ENCODE data around the gene C12orf43.

- TF ChIP-seq, protein P1, sequence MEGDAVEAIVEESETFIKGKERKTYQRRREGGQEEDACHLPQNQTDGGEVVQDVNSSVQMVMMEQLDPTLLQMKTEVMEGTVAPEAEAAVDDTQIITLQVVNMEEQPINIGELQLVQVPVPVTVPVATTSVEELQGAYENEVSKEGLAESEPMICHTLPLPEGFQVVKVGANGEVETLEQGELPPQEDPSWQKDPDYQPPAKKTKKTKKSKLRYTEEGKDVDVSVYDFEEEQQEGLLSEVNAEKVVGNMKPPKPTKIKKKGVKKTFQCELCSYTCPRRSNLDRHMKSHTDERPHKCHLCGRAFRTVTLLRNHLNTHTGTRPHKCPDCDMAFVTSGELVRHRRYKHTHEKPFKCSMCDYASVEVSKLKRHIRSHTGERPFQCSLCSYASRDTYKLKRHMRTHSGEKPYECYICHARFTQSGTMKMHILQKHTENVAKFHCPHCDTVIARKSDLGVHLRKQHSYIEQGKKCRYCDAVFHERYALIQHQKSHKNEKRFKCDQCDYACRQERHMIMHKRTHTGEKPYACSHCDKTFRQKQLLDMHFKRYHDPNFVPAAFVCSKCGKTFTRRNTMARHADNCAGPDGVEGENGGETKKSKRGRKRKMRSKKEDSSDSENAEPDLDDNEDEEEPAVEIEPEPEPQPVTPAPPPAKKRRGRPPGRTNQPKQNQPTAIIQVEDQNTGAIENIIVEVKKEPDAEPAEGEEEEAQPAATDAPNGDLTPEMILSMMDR (IDR thresholded peaks at IDR 0.05): no peak
- TF ChIP-seq POLR2A (IDR thresholded peaks at IDR 0.05) (no peak), POLR2AphosphoS5 (IDR thresholded peaks at IDR 0.05) (no peak), EP300 (IDR thresholded peaks at IDR 0.05) (no peak)
These were observed 55.6 kb downstream of the C12orf43 start for GRCh38 chr12:120960657-120961056.

All from upper lobe of left lung (tissue), 4 donors.